Measurements from ENCODE around the gene CENPO.

The CENPO gene

DNA sequence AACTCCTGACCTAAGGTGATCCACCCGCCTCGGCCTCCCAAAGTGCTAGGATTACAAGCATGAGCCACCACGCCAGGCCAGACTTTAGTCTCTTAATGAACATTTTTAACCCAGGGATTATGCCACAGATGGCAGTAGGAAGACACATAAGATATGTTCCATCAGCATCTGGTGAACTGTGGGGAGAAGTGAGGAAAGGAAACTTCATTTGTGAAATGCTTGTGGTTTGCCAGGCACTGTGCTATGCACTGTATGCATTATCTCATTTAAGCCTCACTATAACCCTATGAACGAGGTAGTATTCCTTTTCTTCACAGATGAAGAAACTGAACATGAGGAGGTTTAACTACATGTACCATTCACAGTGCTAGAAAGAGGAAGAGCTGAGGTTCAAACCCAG lies 29.4 kb upstream of the CENPO start:
- peaks cover 79% of the 10 kb centered on the region for H3K36me3 ChIP-seq
- no peak overlapping the region for H3K27ac ChIP-seq
- H3K4me1 ChIP-seq (ENCODE audit: control insufficient read depth in 1 of 2, insufficient read depth in 1 of 2, low read depth in 1 of 2, low read length in 1 of 2), result no peaks in the 10 kb centered on the region
- H3K27me3 ChIP-seq, result no peaks in the 10 kb centered on the region
- no peaks in the 10 kb centered on the region for H3K9me3 ChIP-seq
- TF ChIP-seq, protein P1, sequence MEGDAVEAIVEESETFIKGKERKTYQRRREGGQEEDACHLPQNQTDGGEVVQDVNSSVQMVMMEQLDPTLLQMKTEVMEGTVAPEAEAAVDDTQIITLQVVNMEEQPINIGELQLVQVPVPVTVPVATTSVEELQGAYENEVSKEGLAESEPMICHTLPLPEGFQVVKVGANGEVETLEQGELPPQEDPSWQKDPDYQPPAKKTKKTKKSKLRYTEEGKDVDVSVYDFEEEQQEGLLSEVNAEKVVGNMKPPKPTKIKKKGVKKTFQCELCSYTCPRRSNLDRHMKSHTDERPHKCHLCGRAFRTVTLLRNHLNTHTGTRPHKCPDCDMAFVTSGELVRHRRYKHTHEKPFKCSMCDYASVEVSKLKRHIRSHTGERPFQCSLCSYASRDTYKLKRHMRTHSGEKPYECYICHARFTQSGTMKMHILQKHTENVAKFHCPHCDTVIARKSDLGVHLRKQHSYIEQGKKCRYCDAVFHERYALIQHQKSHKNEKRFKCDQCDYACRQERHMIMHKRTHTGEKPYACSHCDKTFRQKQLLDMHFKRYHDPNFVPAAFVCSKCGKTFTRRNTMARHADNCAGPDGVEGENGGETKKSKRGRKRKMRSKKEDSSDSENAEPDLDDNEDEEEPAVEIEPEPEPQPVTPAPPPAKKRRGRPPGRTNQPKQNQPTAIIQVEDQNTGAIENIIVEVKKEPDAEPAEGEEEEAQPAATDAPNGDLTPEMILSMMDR (IDR thresholded peaks at IDR 0.05), result no peak
- H3K4me3 ChIP-seq (ENCODE audit: low read depth in 1 of 2, low read length in 1 of 2), result no peak overlapping the region

DNA sequence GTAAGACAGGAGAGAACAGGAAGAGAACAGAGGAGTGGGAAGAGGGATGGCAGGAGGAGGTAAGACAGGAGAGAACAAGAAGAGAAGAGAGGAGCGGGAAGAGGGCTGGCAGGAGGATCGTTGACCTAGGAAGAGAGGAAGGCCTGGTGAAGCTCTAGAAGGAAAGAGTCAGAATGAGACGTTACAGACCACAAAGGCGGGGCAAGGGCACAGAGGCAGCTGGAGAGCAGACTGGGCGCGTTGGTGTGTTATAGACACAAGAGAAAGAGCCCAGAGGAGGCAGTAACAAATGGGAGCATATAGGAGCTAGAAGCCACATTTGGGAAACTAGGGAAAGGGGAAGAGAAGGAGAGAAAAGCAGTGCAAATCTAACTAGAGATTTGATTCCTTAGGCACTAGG lies 26.6 kb upstream of the CENPO start:
- H3K27me3 ChIP-seq, result no peaks in the 10 kb centered on the region
- H3K9me3 ChIP-seq, result no peaks in the 10 kb centered on the region
- TF ChIP-seq, protein P1 (IDR thresholded peaks at IDR 0.05), result no peak
- H3K4me3 ChIP-seq (ENCODE audit: low read depth in 1 of 2, low read length in 1 of 2), result no peak overlapping the region
- H3K4me1 ChIP-seq (ENCODE audit: control insufficient read depth in 1 of 2, insufficient read depth in 1 of 2, low read depth in 1 of 2, low read length in 1 of 2), result no peaks in the 10 kb centered on the region
- H3K36me3 ChIP-seq, result peaks cover 79% of the 10 kb centered on the region
- H3K27ac ChIP-seq, result no peak overlapping the region

DNA sequence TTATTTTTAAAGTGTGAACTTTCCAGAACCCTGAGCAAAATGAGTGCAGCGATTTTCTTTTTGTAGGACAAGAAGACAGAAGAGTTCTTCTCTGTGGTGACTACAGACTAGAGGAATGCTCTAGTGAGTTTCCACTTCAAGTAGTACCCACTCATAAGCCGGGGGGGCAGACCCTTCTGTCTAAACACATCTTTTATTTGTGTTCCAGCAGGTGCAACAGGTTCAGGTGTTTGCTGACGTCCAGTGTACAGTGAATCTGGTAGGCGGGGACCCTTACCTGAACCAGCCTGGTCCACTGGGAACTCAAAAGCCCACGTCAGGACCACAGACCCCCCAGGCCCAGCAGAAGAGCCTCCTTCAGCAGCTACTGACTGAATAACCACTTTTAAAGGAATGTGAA lies 25.2 kb upstream of the CENPO start:
- Histone ChIP-seq H3K4me1 (ENCODE audit: control insufficient read depth in 1 of 2, insufficient read depth in 1 of 2, low read depth in 1 of 2, low read length in 1 of 2) (no peaks in the 10 kb centered on the region), H3K27me3 (no peaks in the 10 kb centered on the region), H3K27ac (no peak overlapping the region), H3K36me3 (peaks cover 65% of the 10 kb centered on the region), H3K9me3 (no peaks in the 10 kb centered on the region), H3K4me3 (ENCODE audit: low read depth in 1 of 2, low read length in 1 of 2) (no peak overlapping the region)
- TF ChIP-seq, protein P1 (IDR thresholded peaks at IDR 0.05), result no peak

DNA sequence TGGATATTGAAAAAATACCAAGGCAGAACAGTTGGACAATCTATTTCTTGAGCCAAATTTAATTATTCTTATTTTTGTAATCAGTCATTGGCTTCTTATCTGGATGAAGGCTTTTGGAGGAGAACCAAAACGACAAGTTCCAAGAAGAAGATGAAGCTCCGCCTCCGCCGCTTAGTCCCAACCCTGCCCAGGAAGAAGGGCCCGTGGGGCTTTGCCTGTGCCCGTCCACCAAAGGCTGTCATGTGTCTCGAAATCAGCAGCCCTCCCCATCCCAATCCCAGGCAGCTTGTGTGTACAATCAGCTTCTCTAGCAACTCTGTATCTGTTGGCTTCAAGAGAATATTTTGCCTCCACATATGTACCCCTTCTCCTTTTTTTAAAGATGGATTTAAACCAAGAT lies 24.6 kb upstream of the CENPO start:
- TF ChIP-seq, protein P1 (IDR thresholded peaks at IDR 0.05), result no peak
- Histone ChIP-seq H3K36me3 (peaks cover 60% of the 10 kb centered on the region), H3K4me1 (ENCODE audit: control insufficient read depth in 1 of 2, insufficient read depth in 1 of 2, low read depth in 1 of 2, low read length in 1 of 2) (no peaks in the 10 kb centered on the region), H3K9me3 (no peaks in the 10 kb centered on the region), H3K27me3 (no peaks in the 10 kb centered on the region), H3K27ac (no peak overlapping the region), H3K4me3 (ENCODE audit: low read depth in 1 of 2, low read length in 1 of 2) (no peak overlapping the region)

DNA sequence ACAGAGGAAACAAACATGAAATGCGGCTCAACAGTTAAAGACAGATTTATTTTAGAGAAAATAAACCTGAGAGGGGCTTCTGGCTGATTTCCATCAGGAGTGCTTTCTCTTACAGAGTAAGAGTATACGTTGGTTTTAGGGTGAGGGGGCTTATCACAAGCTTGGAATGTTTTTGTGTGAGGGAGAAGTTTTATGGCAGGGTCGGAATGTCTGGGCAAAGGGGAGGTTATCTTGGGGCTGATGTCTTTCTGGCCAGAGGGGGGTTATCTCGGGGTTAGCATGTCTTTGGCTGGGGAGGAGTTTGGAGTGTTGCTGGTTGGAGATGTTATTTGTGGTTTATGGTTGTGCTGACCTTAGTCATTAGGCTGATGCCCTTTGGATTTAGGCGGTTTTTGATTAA lies 22.2 kb upstream of the CENPO start:
- Histone ChIP-seq H3K4me3 (ENCODE audit: low read depth in 1 of 2, low read length in 1 of 2) (no peak overlapping the region), H3K36me3 (peaks cover 40% of the 10 kb centered on the region), H3K9me3 (no peaks in the 10 kb centered on the region), H3K27me3 (no peaks in the 10 kb centered on the region), H3K27ac (no peak overlapping the region), H3K4me1 (ENCODE audit: control insufficient read depth in 1 of 2, insufficient read depth in 1 of 2, low read depth in 1 of 2, low read length in 1 of 2) (no peaks in the 10 kb centered on the region)
- TF ChIP-seq, protein P1 (IDR thresholded peaks at IDR 0.05), result no peak
